GM10266 (cell line): ENCODE measurements around the gene CCDC93.
"Not testable (repeated sequence)": the region's sequence is repeated elsewhere in the genome, so short reads cannot be mapped to it uniquely, and the experiment has no call there.

Source experiments
- DNase-seq: peaks from one replicate; pipeline ENCODE4 v3.0.0; 2012; ENCODE audit errors: extremely low spot score
- CTCF ChIP-seq: IDR thresholded peaks from 2 replicates; pipeline ENCODE4 v1.5.1; 2012; ENCODE audit warnings: mild to moderate bottlenecking, low read depth; ENCODE audit not compliant: control insufficient read depth, insufficient read depth; ENCODE audit errors: missing control alignments

CCDC93 gene

GRCh38 chr2:118021356-118021755 is 7.5 kb upstream of the CCDC93 start:
- no peak for DNase-seq
- TF ChIP-seq CTCF: no peak

- DNase-seq: no peak
- no peak for TF ChIP-seq CTCF
Measured at GRCh38 chr2:118019821-118020220, 6.0 kb upstream of the CCDC93 start.

- TF ChIP-seq CTCF: no peak
Measured at GRCh38 chr2:118016911-118017310, 3.0 kb upstream of the CCDC93 start.

GRCh38 chr2:118015761-118016160 is 1.9 kb upstream of the CCDC93 start:
- DNase-seq: not testable (repeated sequence)

More at GRCh38 chr2:118016911-118017310, 3.0 kb upstream of the CCDC93 start:
- no peak for DNase-seq

GRCh38 chr2:118014492-118014824 is 588 bp upstream of the CCDC93 start:
- TF ChIP-seq CTCF: no peak
- DNase-seq: peak; percentile 12

- DNase-seq: peak; percentile 60
- TF ChIP-seq CTCF: no peak
Measured at GRCh38 chr2:118013221-118013723, 598 bp downstream of the CCDC93 start.

- TF ChIP-seq CTCF: no peak
- DNase-seq: no peak
Measured at GRCh38 chr2:118012778-118013177, 1.1 kb downstream of the CCDC93 start.

GRCh38 chr2:118010473-118010872 is 3.4 kb downstream of the CCDC93 start:
- TF ChIP-seq CTCF: no peak
- no peak for DNase-seq
